ENCODE measurements around the gene IER5L.

The IER5L gene

GRCh38 chr9:129221233-129221632 lies 43.2 kb upstream of the IER5L start:
- no peaks in the 10 kb centered on the region for H3K4me1 ChIP-seq
- H3K27ac ChIP-seq, result no peak overlapping the region
- H3K79me2 ChIP-seq, result no peaks in the 10 kb centered on the region
- no peak overlapping the region for H3K4me2 ChIP-seq (ENCODE audit: low read length)
- no peak overlapping the region for H3K4me3 ChIP-seq (ENCODE audit: low read depth, low read length)
- H3K36me3 ChIP-seq (ENCODE audit: control insufficient read depth, insufficient read depth, low read length), result no peaks in the 10 kb centered on the region
- no peaks in the 10 kb centered on the region for H3K27me3 ChIP-seq (ENCODE audit: control insufficient read depth, insufficient read depth, low read length)
- TF ChIP-seq CTCF (IDR thresholded peaks at IDR 0.05), result no peak
- no peak overlapping the region for H2AFZ ChIP-seq
- no peaks in the 10 kb centered on the region for H3K9me3 ChIP-seq (ENCODE audit: control insufficient read depth, low read length)
- no peak overlapping the region for H3K9ac ChIP-seq

- H3K27me3 ChIP-seq (ENCODE audit: control insufficient read depth, insufficient read depth, low read length), result no peaks in the 10 kb centered on the region
- no peak overlapping the region for H3K9ac ChIP-seq
- H3K27ac ChIP-seq, result no peak overlapping the region
- TF ChIP-seq CTCF (IDR thresholded peaks at IDR 0.05), result no peak
- H2AFZ ChIP-seq, result no peak overlapping the region
- no peak overlapping the region for H3K4me2 ChIP-seq (ENCODE audit: low read length)
- H3K4me1 ChIP-seq, result no peaks in the 10 kb centered on the region
- H3K36me3 ChIP-seq (ENCODE audit: control insufficient read depth, insufficient read depth, low read length), result no peaks in the 10 kb centered on the region
- no peaks in the 10 kb centered on the region for H3K79me2 ChIP-seq
- no peaks in the 10 kb centered on the region for H3K9me3 ChIP-seq (ENCODE audit: control insufficient read depth, low read length)
- no peak overlapping the region for H3K4me3 ChIP-seq (ENCODE audit: low read depth, low read length)
Measured at GRCh38 chr9:129220771-129221170, 42.7 kb upstream of the IER5L start.

GRCh38 chr9:129218918-129219317 lies 40.9 kb upstream of the IER5L start:
- Histone ChIP-seq H3K4me1 (no peaks in the 10 kb centered on the region), H3K79me2 (no peaks in the 10 kb centered on the region), H3K27me3 (ENCODE audit: control insufficient read depth, insufficient read depth, low read length) (no peaks in the 10 kb centered on the region), H3K27ac (no peak overlapping the region), H3K4me2 (ENCODE audit: low read length) (no peak overlapping the region), H3K4me3 (ENCODE audit: low read depth, low read length) (no peak overlapping the region), H3K9ac (no peak overlapping the region), H3K9me3 (ENCODE audit: control insufficient read depth, low read length) (no peaks in the 10 kb centered on the region), H2AFZ (no peak overlapping the region), H3K36me3 (ENCODE audit: control insufficient read depth, insufficient read depth, low read length) (no peaks in the 10 kb centered on the region)
- TF ChIP-seq CTCF (IDR thresholded peaks at IDR 0.05), result no peak

- no peaks in the 10 kb centered on the region for H3K9me3 ChIP-seq (ENCODE audit: control insufficient read depth, low read length)
- H3K27ac ChIP-seq, result no peak overlapping the region
- H3K36me3 ChIP-seq (ENCODE audit: control insufficient read depth, insufficient read depth, low read length), result no peaks in the 10 kb centered on the region
- no peaks in the 10 kb centered on the region for H3K79me2 ChIP-seq
- no peak for TF ChIP-seq CTCF (IDR thresholded peaks at IDR 0.05)
- H3K4me1 ChIP-seq, result no peaks in the 10 kb centered on the region
- H2AFZ ChIP-seq, result no peak overlapping the region
- H3K9ac ChIP-seq, result no peak overlapping the region
- H3K4me3 ChIP-seq (ENCODE audit: low read depth, low read length), result no peak overlapping the region
- H3K4me2 ChIP-seq (ENCODE audit: low read length), result no peak overlapping the region
- H3K27me3 ChIP-seq (ENCODE audit: control insufficient read depth, insufficient read depth, low read length), result no peaks in the 10 kb centered on the region
Measured at GRCh38 chr9:129218272-129218625, 40.2 kb upstream of the IER5L start.

DNA sequence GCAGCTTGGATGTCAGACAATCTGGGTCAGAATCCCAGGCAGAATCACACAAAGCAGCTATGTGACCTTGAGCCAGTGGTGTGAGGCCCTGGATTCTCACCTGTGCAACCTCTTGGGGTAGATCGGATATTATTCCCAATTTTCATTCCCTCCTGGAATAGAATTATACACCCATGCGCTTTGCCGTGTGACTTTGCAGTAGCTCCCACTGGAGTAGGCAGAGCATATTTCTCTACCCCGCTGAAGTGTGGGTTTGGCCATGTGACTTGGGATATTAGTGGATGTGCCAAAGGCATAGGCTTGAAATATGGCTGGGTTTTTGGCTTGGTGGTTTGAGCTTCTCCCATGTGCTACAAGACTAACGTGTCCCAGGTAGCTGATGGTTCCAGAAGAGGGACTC lies 35.5 kb upstream of the IER5L start:
- no peak for TF ChIP-seq CTCF (IDR thresholded peaks at IDR 0.05)

More for the DNA sequence above, 35.5 kb upstream of the IER5L start:
- H3K4me2 ChIP-seq (ENCODE audit: low read length), result no peak overlapping the region
- no peak overlapping the region for H2AFZ ChIP-seq
- no peaks in the 10 kb centered on the region for H3K4me1 ChIP-seq
- H3K79me2 ChIP-seq, result no peaks in the 10 kb centered on the region
- no peaks in the 10 kb centered on the region for H3K9me3 ChIP-seq (ENCODE audit: control insufficient read depth, low read length)
- H3K4me3 ChIP-seq (ENCODE audit: low read depth, low read length), result no peak overlapping the region
- no peak overlapping the region for H3K9ac ChIP-seq
- no peaks in the 10 kb centered on the region for H3K36me3 ChIP-seq (ENCODE audit: control insufficient read depth, insufficient read depth, low read length)
- no peaks in the 10 kb centered on the region for H3K27me3 ChIP-seq (ENCODE audit: control insufficient read depth, insufficient read depth, low read length)
- no peak overlapping the region for H3K27ac ChIP-seq

Measured in parathyroid adenoma (tissue), 2 donors.